LNCaP clone FGC (cell line): Measurements from ENCODE around the gene AP1G2.

ENCODE experiments used
- DNase-seq: peaks from one replicate; pipeline ENCODE4 v3.0.0-alpha.2; 2011; ENCODE audit warnings: low read depth
- H3K4me3 ChIP-seq: 2 replicates; pipeline ENCODE4 v1.5.1; 2011; ENCODE audit warnings: mild to moderate bottlenecking, low read depth, low read length, control low read depth
- CTCF ChIP-seq: IDR thresholded peaks from 2 replicates; pipeline ENCODE4 v1.5.1; 2012; ENCODE audit warnings: mild to moderate bottlenecking; ENCODE audit not compliant: control insufficient read depth, insufficient read depth; ENCODE audit errors: extremely low read depth

The AP1G2 gene

GRCh38 chr14:23568600-23569331, 1.2 kb upstream of the AP1G2 start:
- no peak overlapping the region for H3K4me3 ChIP-seq
- DNase-seq = no peak
- 0 out of 2 replicates have a peak, but pooled peaks have one; percentile 7 for TF ChIP-seq CTCF

- DNase-seq = no peak
- TF ChIP-seq CTCF = no peak
- H3K4me3 ChIP-seq = peak overlapping the region; percentile 80
Observed at GRCh38 chr14:23568021-23568599, 519 bp upstream of the AP1G2 start.

- no peak for TF ChIP-seq CTCF
- peak overlapping the region; percentile 80 for H3K4me3 ChIP-seq
- peak; percentile 45 for DNase-seq
Observed at GRCh38 chr14:23566778-23567185, 809 bp downstream of the AP1G2 start.

- TF ChIP-seq CTCF = no peak
- peak overlapping the region; percentile 80 for H3K4me3 ChIP-seq
- DNase-seq = no peak
Observed at GRCh38 chr14:23566112-23566777, 1.3 kb downstream of the AP1G2 start.

- no peak for TF ChIP-seq CTCF
- DNase-seq = no peak
- no peak overlapping the region for H3K4me3 ChIP-seq
Observed at GRCh38 chr14:23565626-23566025, 2.0 kb downstream of the AP1G2 start.

GRCh38 chr14:23564876-23565275, 2.7 kb downstream of the AP1G2 start:
- no peak for TF ChIP-seq CTCF
- no peak for DNase-seq
- no peak overlapping the region for H3K4me3 ChIP-seq
